ENCODE results near the gene CSN2. TPM values are rescaled to one million over a fixed set of nuclear protein-coding genes. Genes with fewer than 3 reads are reported as not detected.
"Not testable (repeated sequence)": the region's sequence is repeated elsewhere in the genome, so short reads cannot be mapped to it uniquely, and the experiment has no call there.

CSN2 gene
- total RNA-seq (2014; rRNA removed; shearing (Covaris generic)) = not detected in 2 replicates

GRCh38 chr4:69965628-69966027, at the start of gene CSN2:
Gene CSN2 (minus strand): TSS chr4:69965728. CDS start chr4:69960995, 4,733 bp downstream.
- no peak for DNase-seq (ENCODE audit: low spot score)

GRCh38 chr4:70008771-70009170, 43.2 kb upstream of the CSN2 start:
- no peak for DNase-seq (ENCODE audit: low spot score)

- no peak for DNase-seq (ENCODE audit: low spot score)
Measured at GRCh38 chr4:70002507-70002906, 37.0 kb upstream of the CSN2 start.

- DNase-seq (ENCODE audit: low spot score) = no peak
Measured at GRCh38 chr4:70000711-70001110, 35.2 kb upstream of the CSN2 start.

- no peak for DNase-seq (ENCODE audit: low spot score)
Measured at GRCh38 chr4:69999420-69999819, 33.9 kb upstream of the CSN2 start.

- no peak for DNase-seq (ENCODE audit: low spot score)
Measured at GRCh38 chr4:69995526-69996016, 30.0 kb upstream of the CSN2 start, which contains the start of gene STATH. Gene STATH (plus strand): TSS chr4:69995966. CDS start chr4:69998438, 2,472 bp downstream.

- no peak for DNase-seq (ENCODE audit: low spot score)
Measured at GRCh38 chr4:69994782-69995181, 29.3 kb upstream of the CSN2 start.

- DNase-seq (ENCODE audit: low spot score) = no peak
Measured at GRCh38 chr4:69991016-69991415, 25.5 kb upstream of the CSN2 start.

GRCh38 chr4:69986663-69987062, 21.1 kb upstream of the CSN2 start:
- no peak for DNase-seq (ENCODE audit: low spot score)

GRCh38 chr4:69984030-69984443, 18.5 kb upstream of the CSN2 start:
- peak; percentile 51 for DNase-seq (ENCODE audit: low spot score)

- DNase-seq (ENCODE audit: low spot score) = no peak
Measured at GRCh38 chr4:69977582-69977981, 12.1 kb upstream of the CSN2 start.

GRCh38 chr4:69974631-69975030, 9.1 kb upstream of the CSN2 start:
- no peak for DNase-seq (ENCODE audit: low spot score)

GRCh38 chr4:69970071-69970470, 4.5 kb upstream of the CSN2 start:
- no peak for DNase-seq (ENCODE audit: low spot score)

- DNase-seq (ENCODE audit: low spot score) = no peak
Measured at GRCh38 chr4:69957209-69957608, 8.3 kb downstream of the CSN2 start.

- no peak for DNase-seq (ENCODE audit: low spot score)
Measured at GRCh38 chr4:69951602-69952001, 13.9 kb downstream of the CSN2 start.

GRCh38 chr4:69936566-69936965, 29.0 kb downstream of the CSN2 start:
- DNase-seq (ENCODE audit: low spot score) = no peak

GRCh38 chr4:69934150-69934549, 31.4 kb downstream of the CSN2 start:
- DNase-seq (ENCODE audit: low spot score) = no peak

GRCh38 chr4:69930768-69931167, 34.8 kb downstream of the CSN2 start, which contains the start of gene CSN1S1:
Gene CSN1S1 (plus strand): TSS chr4:69931068. CDS start chr4:69932556, 1,488 bp downstream.
- DNase-seq (ENCODE audit: low spot score) = no peak

GRCh38 chr4:69923782-69924410, 41.6 kb downstream of the CSN2 start:
- not testable (repeated sequence) for DNase-seq (ENCODE audit: low spot score)

GRCh38 chr4:69920874-69921273, 44.7 kb downstream of the CSN2 start:
- DNase-seq (ENCODE audit: low spot score) = no peak

- DNase-seq (ENCODE audit: low spot score) = no peak
Measured at GRCh38 chr4:69910016-69910782, 55.3 kb downstream of the CSN2 start.

- DNase-seq (ENCODE audit: low spot score) = no peak
Measured at GRCh38 chr4:69909195-69909594, 56.3 kb downstream of the CSN2 start.

- DNase-seq (ENCODE audit: low spot score) = no peak
Measured at GRCh38 chr4:69907151-69907550, 58.4 kb downstream of the CSN2 start.
